Kidney capillary endothelial cell (primary cell): ENCODE data around the gene CTIF.

ENCODE experiments used
- DNase-seq: peaks from one replicate; pipeline ENCODE4 v3.0.0-alpha.2; 2018; ENCODE audit warnings: low spot score

Gene CTIF

GRCh38 chr18:48552130-48552529 is 13.3 kb downstream of the CTIF start:
- no peak for DNase-seq

- no peak for DNase-seq
Observed at GRCh38 chr18:48553236-48553635, 14.4 kb downstream of the CTIF start.

DNA sequence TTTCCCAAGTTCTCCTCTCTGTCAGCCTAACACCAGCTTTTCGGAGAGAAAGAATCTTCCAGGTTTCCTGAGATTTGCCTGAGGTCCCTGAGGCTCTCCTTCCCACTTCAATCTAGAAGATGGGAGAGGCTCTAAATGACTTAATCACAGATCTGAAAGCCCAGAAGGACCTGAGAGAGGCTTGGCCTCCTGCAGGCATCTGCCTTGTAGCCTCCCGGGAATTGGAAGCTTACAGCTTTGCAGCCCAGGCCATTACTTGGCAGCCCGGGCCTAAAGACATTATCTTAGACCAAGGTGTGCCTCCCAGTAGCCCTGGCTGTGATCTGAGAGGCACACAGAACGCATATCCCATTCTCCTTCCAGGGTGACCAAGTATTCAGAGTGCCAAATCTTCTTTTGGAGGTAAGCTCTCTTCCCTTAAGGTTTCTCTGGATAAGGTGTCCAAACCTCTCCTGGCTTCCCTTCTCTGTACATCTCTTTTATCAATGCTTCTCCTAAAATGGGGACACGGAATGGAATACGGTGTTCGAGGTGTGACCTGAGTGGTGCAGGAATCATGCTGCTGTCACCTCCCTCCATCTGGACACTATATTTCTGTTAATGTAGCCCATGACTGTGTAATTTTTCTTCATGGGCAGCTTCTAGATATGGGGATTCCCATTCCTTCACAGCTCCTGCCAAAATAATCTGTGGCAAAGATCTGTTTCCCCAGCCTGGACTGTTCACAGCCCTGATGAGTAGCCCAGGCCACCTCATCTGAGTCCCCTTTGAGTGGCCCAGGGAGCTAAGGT is 16.0 kb downstream of the CTIF start:
- no peak for DNase-seq

DNA sequence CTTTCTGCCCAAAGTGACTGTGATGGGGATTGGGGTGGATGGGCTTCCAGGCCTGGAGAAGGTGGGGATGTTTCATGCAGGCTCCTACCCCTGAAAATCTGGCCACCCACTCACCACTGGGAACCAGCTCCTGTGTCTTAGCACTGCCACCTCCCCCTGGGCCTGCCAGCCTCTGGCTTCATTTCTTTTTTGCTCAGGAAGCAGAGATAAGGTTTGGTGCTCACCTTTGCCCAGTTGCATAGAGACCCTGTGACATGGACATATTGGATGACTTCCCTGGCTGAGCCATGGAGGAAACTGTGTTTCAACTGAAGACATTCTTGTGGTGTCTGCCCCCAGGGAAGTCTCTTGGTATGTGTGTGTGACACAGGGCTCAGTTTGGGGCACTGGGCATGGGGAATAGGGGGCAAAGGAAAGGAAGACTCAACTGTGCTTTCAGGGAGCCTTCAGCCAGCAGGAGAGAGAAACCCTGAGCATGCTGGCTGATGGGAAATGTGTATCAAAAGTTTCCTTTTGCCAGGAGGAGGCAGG is 16.7 kb downstream of the CTIF start:
- no peak for DNase-seq

- DNase-seq = no peak
Observed at GRCh38 chr18:48557640-48558174, 18.9 kb downstream of the CTIF start.

GRCh38 chr18:48558248-48558647 is 19.4 kb downstream of the CTIF start:
- no peak for DNase-seq

DNA sequence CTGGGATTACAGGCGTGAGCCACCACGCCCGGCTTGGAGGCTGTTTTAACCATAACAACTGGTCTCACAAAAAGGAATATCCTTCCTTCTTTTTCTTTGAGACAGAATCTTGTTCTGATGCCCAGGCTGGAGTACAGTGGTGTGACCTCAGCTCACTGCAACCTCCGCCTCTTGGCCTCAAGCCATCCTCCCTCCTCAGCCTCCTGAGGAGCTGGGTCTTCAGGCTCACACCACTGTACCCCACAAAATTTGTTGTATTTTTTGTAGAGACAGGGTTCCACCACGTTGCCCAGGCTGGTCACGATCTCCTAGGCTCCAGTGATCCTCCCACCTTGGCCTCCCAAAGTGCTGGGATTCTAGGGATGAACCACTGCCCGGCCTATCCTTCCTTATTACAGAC is 21.7 kb downstream of the CTIF start:
- DNase-seq = no peak

GRCh38 chr18:48562075-48562474 is 23.2 kb downstream of the CTIF start:
- DNase-seq = no peak

DNA sequence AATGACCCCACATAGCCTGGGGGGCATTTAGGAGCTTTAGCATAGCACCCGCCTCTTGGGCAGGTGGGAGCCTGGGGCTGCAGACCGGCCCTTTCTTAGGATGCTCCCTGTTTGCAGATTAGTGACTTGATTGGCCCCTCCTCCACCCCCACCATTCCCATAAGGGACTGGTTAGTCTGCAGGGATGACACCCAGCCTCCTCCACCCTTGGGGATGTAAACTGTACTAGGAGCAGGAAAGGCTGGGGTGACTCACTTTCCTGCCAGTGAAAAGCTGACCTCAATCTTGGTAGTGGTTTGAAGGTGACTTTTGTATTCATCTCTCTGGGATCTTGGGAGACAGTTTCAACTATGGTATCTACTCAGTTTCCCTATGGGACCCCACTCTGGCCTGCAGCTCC is 24.2 kb downstream of the CTIF start:
- DNase-seq = peak; percentile 83

GRCh38 chr18:48564139-48564538 is 25.3 kb downstream of the CTIF start:
- DNase-seq = no peak

DNA sequence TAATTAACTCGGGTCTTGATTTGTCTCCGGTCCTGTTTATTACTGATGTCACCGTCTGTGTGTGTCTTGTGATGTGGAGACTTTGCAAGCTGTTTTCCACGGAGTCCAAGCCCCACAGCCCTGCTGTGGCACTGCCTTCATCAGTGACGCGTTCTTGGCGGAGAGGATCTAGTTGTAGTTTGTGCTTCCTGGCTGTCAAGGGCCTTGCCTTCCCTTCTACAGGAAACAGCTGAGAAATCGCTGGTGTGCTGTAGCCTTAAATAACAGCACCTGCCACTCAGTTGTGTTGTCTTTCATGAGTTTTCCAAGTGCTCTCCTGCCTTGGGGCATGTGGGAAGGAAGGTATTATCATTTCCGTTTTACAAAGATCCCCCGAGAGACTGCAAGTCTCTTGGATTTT is 26.3 kb downstream of the CTIF start:
- peak; percentile 81 for DNase-seq

GRCh38 chr18:48566589-48566988 is 27.8 kb downstream of the CTIF start:
- no peak for DNase-seq

- DNase-seq = no peak
Observed at GRCh38 chr18:48567388-48567787, 28.6 kb downstream of the CTIF start.

DNA sequence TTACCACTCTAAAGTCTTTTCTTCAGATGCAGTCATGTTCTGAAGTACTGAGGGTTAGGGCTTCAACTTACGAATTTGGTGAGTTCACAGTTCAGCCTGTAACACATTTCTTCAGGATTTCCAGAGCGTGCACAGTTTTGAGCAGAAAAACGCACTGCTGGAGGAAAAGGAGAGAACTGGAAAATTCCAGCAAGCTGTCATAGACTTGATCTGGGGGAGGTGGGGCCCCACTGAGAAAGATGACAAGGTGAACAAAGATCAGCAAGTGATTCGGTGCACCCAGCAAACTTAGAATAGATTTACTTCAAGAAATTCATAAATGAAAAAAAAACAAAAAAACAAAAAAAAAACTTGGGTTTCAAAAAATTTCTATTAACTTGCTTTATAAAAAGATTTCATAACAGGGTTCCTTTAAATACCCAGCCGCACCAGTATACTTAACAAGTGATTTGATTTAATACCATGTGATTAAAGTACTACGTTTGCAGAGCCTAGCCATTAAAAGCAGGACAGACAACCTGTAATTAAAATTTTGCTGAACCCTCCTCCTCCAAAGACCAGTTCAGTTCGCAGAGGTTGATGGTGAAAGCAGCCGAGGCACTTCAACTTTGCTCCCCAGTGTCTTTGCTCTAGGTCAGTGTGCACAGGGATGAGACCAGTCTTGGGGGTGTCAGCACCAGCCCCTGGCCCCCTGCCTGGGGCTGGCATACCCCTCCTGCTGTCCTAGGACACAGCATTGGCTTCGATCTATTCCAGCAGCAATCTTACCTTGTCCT is 30.5 kb downstream of the CTIF start:
- DNase-seq = no peak

GRCh38 chr18:48569915-48570264 is 31.1 kb downstream of the CTIF start:
- DNase-seq = no peak

DNA sequence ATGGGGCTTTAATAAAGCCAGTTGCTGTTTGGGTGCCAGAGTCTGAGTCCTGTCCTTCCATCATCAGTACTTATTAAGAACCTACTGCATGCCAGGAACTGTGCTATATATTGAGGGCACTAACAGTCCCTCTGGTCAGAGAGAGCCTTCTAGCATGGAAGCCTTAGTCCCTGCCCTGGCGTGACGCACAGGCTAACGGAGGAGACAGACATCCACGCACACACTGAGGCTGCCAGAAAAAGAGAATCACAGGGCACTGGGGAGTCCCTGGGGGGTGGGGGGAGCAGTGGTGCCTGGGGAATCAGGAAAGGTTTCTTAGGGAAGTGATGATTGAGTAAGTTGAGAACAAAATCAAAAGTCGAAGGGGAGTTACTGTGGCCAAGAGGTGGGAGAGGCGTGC is 31.5 kb downstream of the CTIF start:
- no peak for DNase-seq

GRCh38 chr18:48571639-48572384 is 33.0 kb downstream of the CTIF start:
- DNase-seq = no peak

DNA sequence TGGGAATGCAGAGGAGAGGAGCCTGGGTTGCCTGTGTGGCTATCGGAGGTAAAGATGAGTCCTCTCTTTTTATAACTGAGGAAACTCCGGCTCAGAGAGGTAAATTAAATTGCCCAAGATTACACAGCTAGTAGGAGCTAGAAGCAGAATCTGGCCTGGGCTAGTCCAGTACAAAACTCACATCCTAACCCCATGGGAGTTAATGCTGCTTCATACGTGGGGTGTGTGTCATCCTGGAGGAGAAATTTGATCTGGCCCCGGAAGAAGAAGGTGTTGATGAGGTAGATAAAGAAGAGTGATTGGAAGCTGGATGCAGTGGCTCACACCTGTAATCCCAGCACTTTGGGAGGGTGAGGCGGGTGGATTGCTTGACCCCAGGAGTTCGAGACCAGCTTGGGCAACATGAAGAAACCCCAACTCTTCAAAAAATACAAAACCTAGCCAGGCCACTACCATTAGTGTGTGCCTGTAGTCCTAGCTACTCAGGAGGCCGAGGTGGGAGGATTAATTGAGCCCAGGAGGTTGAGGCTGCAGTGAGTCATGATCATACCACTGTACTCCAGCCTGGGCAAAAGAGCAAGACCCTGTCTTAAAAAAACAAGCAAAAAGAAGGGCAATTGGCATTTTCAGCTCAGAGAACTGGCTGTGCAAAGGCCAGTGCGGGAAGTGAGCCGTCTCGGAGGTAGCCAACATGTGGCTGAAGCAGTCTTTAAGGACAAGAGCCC is 33.7 kb downstream of the CTIF start:
- no peak for DNase-seq

DNA sequence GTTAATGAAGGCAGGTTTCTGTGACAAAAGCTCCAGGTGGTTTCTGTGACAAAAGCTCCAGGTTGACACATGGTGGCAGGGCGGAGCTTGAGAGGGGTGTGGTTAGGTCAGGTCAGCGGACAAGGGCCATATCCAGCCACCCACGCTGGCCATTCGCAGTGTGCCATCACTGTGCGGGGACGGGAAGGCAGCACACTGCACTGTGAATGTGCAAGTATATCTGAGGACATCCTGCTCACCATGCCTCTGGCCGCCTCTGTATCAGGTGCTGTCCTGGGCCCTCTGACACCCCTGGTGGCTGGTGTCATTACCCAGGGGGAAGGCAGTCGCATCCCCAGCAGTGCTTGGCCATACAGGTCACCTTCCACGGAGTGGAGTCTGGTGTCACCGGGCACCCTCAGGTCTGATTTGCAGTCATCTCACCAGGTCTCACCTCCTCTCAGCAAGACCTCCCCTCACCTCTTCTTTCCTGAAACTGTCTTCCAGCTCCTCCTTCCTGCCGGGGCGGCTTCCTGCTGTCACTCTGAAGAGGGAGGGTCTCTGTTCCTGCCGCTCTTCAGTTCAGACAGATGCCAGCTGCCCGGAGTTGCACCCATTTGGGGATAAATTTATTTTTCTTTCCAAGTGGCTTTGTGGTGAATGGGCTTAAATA is 34.9 kb downstream of the CTIF start:
- DNase-seq = no peak

GRCh38 chr18:48574667-48575300 is 36.0 kb downstream of the CTIF start:
- DNase-seq = no peak

DNA sequence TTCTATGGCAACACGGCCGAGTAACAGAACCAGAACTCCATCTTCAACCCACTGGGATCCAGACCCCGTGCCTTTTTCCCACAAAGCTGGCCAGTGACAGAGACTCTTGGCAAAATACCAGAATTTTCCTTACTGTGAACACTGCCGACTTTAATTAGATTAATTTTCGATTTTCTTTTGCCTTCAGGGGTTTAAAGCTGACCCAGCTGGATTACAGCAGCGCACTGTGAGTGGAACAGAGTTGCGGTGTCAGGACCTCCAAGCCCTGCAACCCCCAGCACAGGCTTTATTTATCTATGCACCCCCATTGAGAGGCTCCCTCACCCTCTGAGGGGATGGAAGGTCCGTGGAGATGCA is 36.4 kb downstream of the CTIF start:
- DNase-seq = no peak
